G401.6 (cell line): ENCODE data around the gene PTCRA.
"Not testable (repeated sequence)": the region's sequence is repeated elsewhere in the genome, so short reads cannot be mapped to it uniquely, and the experiment has no call there.

Experiments
- FAIRE-seq: peaks from 2 replicates; lab custom pipeline; 2012; peaks lifted over from hg19 to GRCh38; lab: Jason Lieb, UNC

Gene PTCRA

GRCh38 chr6:42915732-42916131 lies at the start of gene PTCRA:
Gene PTCRA, plus strand, starts transcription at chr6:42916053. Its CDS starts 17 bp downstream, at chr6:42916070.
- FAIRE-seq: no peak

- FAIRE-seq: no peak
Observed at GRCh38 chr6:42870145-42870936, 45.5 kb upstream of the PTCRA start.

- no peak for FAIRE-seq
Observed at GRCh38 chr6:42871711-42872110, 44.1 kb upstream of the PTCRA start.

GRCh38 chr6:42873313-42873712 lies 42.5 kb upstream of the PTCRA start:
- FAIRE-seq: no peak

- no peak for FAIRE-seq
Observed at GRCh38 chr6:42877695-42878094, 38.2 kb upstream of the PTCRA start.

GRCh38 chr6:42879372-42880239 lies 36.2 kb upstream of the PTCRA start, which contains the start of gene RPL7L1:
Gene RPL7L1, plus strand, starts transcription at chr6:42879616. Its CDS starts 295 bp downstream, at chr6:42879911.
- peak; percentile 23 for FAIRE-seq

- FAIRE-seq: not testable (repeated sequence)
Observed at GRCh38 chr6:42880240-42880817, 35.5 kb upstream of the PTCRA start.

- not testable (repeated sequence) for FAIRE-seq
Observed at GRCh38 chr6:42880871-42881270, 35.0 kb upstream of the PTCRA start.

- FAIRE-seq: no peak
Observed at GRCh38 chr6:42885702-42886101, 30.2 kb upstream of the PTCRA start.

- not testable (repeated sequence) for FAIRE-seq
Observed at GRCh38 chr6:42888201-42888600, 27.7 kb upstream of the PTCRA start.

GRCh38 chr6:42889815-42890214 lies 26.0 kb upstream of the PTCRA start:
- FAIRE-seq: no peak

GRCh38 chr6:42890311-42891198 lies 25.3 kb upstream of the PTCRA start:
- peak; percentile 25 for FAIRE-seq

- FAIRE-seq: no peak
Observed at GRCh38 chr6:42891199-42891722, 24.6 kb upstream of the PTCRA start.

GRCh38 chr6:42894041-42894828 lies 21.6 kb upstream of the PTCRA start:
- FAIRE-seq: not testable (repeated sequence)

GRCh38 chr6:42896178-42896719 lies 19.6 kb upstream of the PTCRA start:
- FAIRE-seq: no peak

GRCh38 chr6:42898891-42899361 lies 16.9 kb upstream of the PTCRA start:
- FAIRE-seq: peak; percentile 93

GRCh38 chr6:42899871-42900270 lies 16.0 kb upstream of the PTCRA start:
- FAIRE-seq: no peak

GRCh38 chr6:42901538-42901957 lies 14.3 kb upstream of the PTCRA start:
- FAIRE-seq: peak; percentile 73

GRCh38 chr6:42902429-42903263 lies 13.2 kb upstream of the PTCRA start:
- not testable (repeated sequence) for FAIRE-seq
